Inflammatory macrophage treated with lipopolysaccharide for 1 hour (primary cell): ENCODE results near the gene DYSF.

ENCODE experiments used
- DNase-seq, 2 donors: peaks; one replicate each; pipeline ENCODE4 v3.0.0-alpha.2; 2020 to 2022

The DYSF gene

GRCh38 chr2:71503837-71504236 is 50.5 kb downstream of the DYSF start:
- DNase-seq: no peak

- no peak for DNase-seq
These were observed 51.2 kb downstream of the DYSF start for GRCh38 chr2:71504611-71505010.

- DNase-seq: no peak
These were observed 51.9 kb downstream of the DYSF start for GRCh38 chr2:71505086-71505769.

- no peak for DNase-seq
These were observed 52.4 kb downstream of the DYSF start for GRCh38 chr2:71505770-71506140.

GRCh38 chr2:71506222-71507153 is 53.1 kb downstream of the DYSF start:
- DNase-seq: no peak

GRCh38 chr2:71507476-71507875 is 54.1 kb downstream of the DYSF start:
- DNase-seq: no peak

GRCh38 chr2:71510196-71510807 is 56.9 kb downstream of the DYSF start:
- peak; percentile 31 to 75 for DNase-seq

GRCh38 chr2:71510938-71511337 is 57.6 kb downstream of the DYSF start:
- DNase-seq: no peak

GRCh38 chr2:71511776-71512175 is 58.4 kb downstream of the DYSF start:
- DNase-seq: no peak

- DNase-seq: no peak
These were observed 59.0 kb downstream of the DYSF start for GRCh38 chr2:71512386-71512785.

GRCh38 chr2:71513096-71513495 is 59.7 kb downstream of the DYSF start:
- DNase-seq: no peak

- no peak for DNase-seq
These were observed 60.4 kb downstream of the DYSF start for GRCh38 chr2:71513721-71514120.

GRCh38 chr2:71516253-71516888 is 63.0 kb downstream of the DYSF start:
- DNase-seq: no peak

- no peak for DNase-seq
These were observed 64.5 kb downstream of the DYSF start for GRCh38 chr2:71517851-71518250.

- DNase-seq: no peak
These were observed 68.1 kb downstream of the DYSF start for GRCh38 chr2:71521436-71521950.

- DNase-seq: no peak
These were observed 71.1 kb downstream of the DYSF start for GRCh38 chr2:71524476-71524875.

- DNase-seq: no peak
These were observed 72.8 kb downstream of the DYSF start for GRCh38 chr2:71526141-71526540.

- DNase-seq: no peak
These were observed 73.6 kb downstream of the DYSF start for GRCh38 chr2:71526975-71527374.

- DNase-seq: no peak
These were observed 74.8 kb downstream of the DYSF start for GRCh38 chr2:71528131-71528591.

- DNase-seq: no peak
These were observed 75.4 kb downstream of the DYSF start for GRCh38 chr2:71528749-71529148.

- no peak for DNase-seq
These were observed 76.8 kb downstream of the DYSF start for GRCh38 chr2:71530211-71530610.

GRCh38 chr2:71530641-71531332 is 77.4 kb downstream of the DYSF start:
- DNase-seq: peak; percentile 18 to 73
